Astrocyte of the cerebellum (primary cell): ENCODE results near the gene RPA4.

Experiments
- DNase-seq: peaks from one replicate; pipeline ENCODE4 v3.0.0-alpha.2; 2011; ENCODE audit warnings: low read depth
- H3K4me3 ChIP-seq: 2 replicates; pipeline ENCODE4 v1.5.1; 2011; ENCODE audit warnings: mild to moderate bottlenecking, low read depth, low read length, moderate library complexity
- CTCF ChIP-seq: IDR thresholded peaks from 2 replicates; pipeline ENCODE4 v1.5.1; 2012; ENCODE audit warnings: low read length, low read depth, moderate library complexity, mild to moderate bottlenecking; ENCODE audit errors: missing control alignments
- in situ Hi-C: cut with HindIII; loops from 2 replicates; pipeline ENCODE4 v1.10.0; 2017; ENCODE audit warnings: low sequenced_read_pairs

RPA4 gene

GRCh38 chrX:96906741-96907140 lies 23.0 kb downstream of the RPA4 start:
- no peak overlapping the region for H3K4me3 ChIP-seq
- no peak for TF ChIP-seq CTCF
- in situ Hi-C loops, result no loop called here
- DNase-seq, result peak; percentile 18

GRCh38 chrX:96907516-96908272 lies 24.0 kb downstream of the RPA4 start:
- no peak overlapping the region for H3K4me3 ChIP-seq
- in situ Hi-C loops, result no loop called here
- no peak for TF ChIP-seq CTCF
- DNase-seq, result no peak

- DNase-seq, result no peak
- in situ Hi-C loops, result no loop called here
These were observed 25.6 kb downstream of the RPA4 start for GRCh38 chrX:96909291-96909690.

GRCh38 chrX:96918864-96919263 lies 35.2 kb downstream of the RPA4 start:
- in situ Hi-C loops, result no loop called here
- H3K4me3 ChIP-seq, result no peak overlapping the region
- no peak for TF ChIP-seq CTCF
- DNase-seq, result no peak

More at GRCh38 chrX:96909291-96909690, 25.6 kb downstream of the RPA4 start:
- H3K4me3 ChIP-seq, result no peak overlapping the region
- TF ChIP-seq CTCF, result no peak

- no peak for DNase-seq
- TF ChIP-seq CTCF, result no peak
- no peak overlapping the region for H3K4me3 ChIP-seq
- in situ Hi-C loops, result no loop called here
These were observed 36.0 kb downstream of the RPA4 start for GRCh38 chrX:96919672-96920071.

- in situ Hi-C loops, result no loop called here
- no peak for DNase-seq
- TF ChIP-seq CTCF, result no peak
These were observed 40.9 kb downstream of the RPA4 start for GRCh38 chrX:96924581-96924980.

More at GRCh38 chrX:96924581-96924980, 40.9 kb downstream of the RPA4 start:
- no peak overlapping the region for H3K4me3 ChIP-seq
